Neural progenitor cell (in vitro differentiated cells): ENCODE results near the gene ETFB. TPM values are rescaled to one million over a fixed set of nuclear protein-coding genes. Genes with fewer than 3 reads are reported as not detected.
A peak's percentile ranks its signal among the peaks of the same experiment; 100 is the strongest.
"Not testable (repeated sequence)": the region's sequence is repeated elsewhere in the genome, so short reads cannot be mapped to it uniquely, and the experiment has no call there.

Experiments
- DNase-seq: peaks from one replicate; pipeline ENCODE4 v3.0.0-alpha.2; 2016; ENCODE audit warnings: low spot score
- H2AFZ ChIP-seq: fragments of 200-600 bp; sonication (generic); replicated peaks from 2 replicates; pipeline ENCODE4 v1.6.1; 2016; ENCODE audit warnings: antibody characterized with exemption
- H3F3A ChIP-seq: fragments of 200-600 bp; sonication (generic); 2 replicates; pipeline ENCODE4 v1.6.1; 2016; ENCODE audit warnings: antibody characterized with exemption, low read depth
- H3K27ac ChIP-seq: fragments of 200-600 bp; sonication (generic); 2 replicates; pipeline ENCODE4 v1.5.1; 2016; ENCODE audit warnings: mild to moderate bottlenecking
- H3K27me3 ChIP-seq: fragments of 200-600 bp; sonication (generic); 2 replicates; pipeline ENCODE4 v1.6.1; 2016; ENCODE audit warnings: mild to moderate bottlenecking, moderate library complexity
- H3K36me3 ChIP-seq: fragments of 200-600 bp; sonication (generic); 2 replicates; pipeline ENCODE4 v1.5.1; 2016
- H3K4me1 ChIP-seq: fragments of 200-600 bp; sonication (generic); 2 replicates; pipeline ENCODE4 v1.6.1; 2016; ENCODE audit warnings: mixed run types
- H3K4me2 ChIP-seq: fragments of 200-600 bp; sonication (generic); 2 replicates; pipeline ENCODE4 v1.6.1; 2016
- H3K4me3 ChIP-seq: fragments of 200-600 bp; sonication (generic); 2 replicates; pipeline ENCODE4 v1.5.1; 2016
- H3K79me2 ChIP-seq: fragments of 200-600 bp; sonication (generic); 2 replicates; pipeline ENCODE4 v1.6.1; 2016; ENCODE audit warnings: low read depth
- H3K9ac ChIP-seq: fragments of 200-600 bp; sonication (generic); 2 replicates; pipeline ENCODE4 v1.6.1; 2016
- H3K9me3 ChIP-seq: fragments of 200-600 bp; sonication (generic); 2 replicates; pipeline ENCODE4 v1.5.1; 2016; ENCODE audit warnings: low read depth
- H4K20me1 ChIP-seq: fragments of 200-600 bp; sonication (generic); 2 replicates; pipeline ENCODE4 v1.6.1; 2016; ENCODE audit warnings: low read depth
- H3K27ac Mint-ChIP-seq: 3 replicates; pipeline ENCODE4 v1.8.0; 2021; ENCODE audit warnings: mixed read lengths
- H3K27me3 Mint-ChIP-seq: 2 replicates; pipeline ENCODE4 v1.8.0; 2022; ENCODE audit warnings: low read depth, mild to moderate bottlenecking, inconsistent platforms, moderate library complexity, mixed read lengths; ENCODE audit not compliant: insufficient read depth
- H3K36me3 Mint-ChIP-seq: 3 replicates; pipeline ENCODE4 v1.8.0; 2021; ENCODE audit warnings: mixed read lengths
- H3K4me1 Mint-ChIP-seq: 3 replicates; pipeline ENCODE4 v1.8.0; 2021; ENCODE audit warnings: mixed read lengths
- H3K4me3 Mint-ChIP-seq: 3 replicates; pipeline ENCODE4 v1.8.0; 2021; ENCODE audit warnings: mild to moderate bottlenecking, moderate library complexity, mixed read lengths
- H3K9me3 Mint-ChIP-seq: 3 replicates; pipeline ENCODE4 v1.8.0; 2020; ENCODE audit warnings: mixed read lengths
- EZH2 ChIP-seq: fragments of 200-600 bp; sonication (generic); IDR thresholded peaks from 2 replicates; pipeline ENCODE4 v1.6.1; 2017; ENCODE audit warnings: antibody characterized with exemption, mild to moderate bottlenecking, moderate library complexity
- EZH2phosphoT487 ChIP-seq: fragments of 200-600 bp; sonication (generic); IDR thresholded peaks from 2 replicates; pipeline ENCODE4 v1.6.1; 2017; ENCODE audit warnings: antibody characterized with exemption
- total RNA-seq: library from RNA; depleted of rRNA; stranded (reverse); fragments of >200 nt; gene quantifications from 2 replicates; pipeline ENCODE4 v1.2.3, GENCODE V29; 2015; ENCODE audit warnings: low replicate concordance
- TF ChIP-seq, protein P1 (sequence below): fragments of 200-600 bp; sonication (generic); IDR thresholded peaks from 2 replicates; pipeline ENCODE4 v1.5.1; 2017; ENCODE audit warnings: antibody characterized with exemption, mild to moderate bottlenecking

Gene ETFB
- total RNA-seq, 1 donor from 2014 or later, result 27.0 TPM

GRCh38 chr19:51407511-51408131 lies 41.4 kb upstream of the ETFB start:
- Mint-ChIP-seq H3K36me3 (peaks cover 8% of the 10 kb centered on the region), H3K4me1 (no peaks in the 10 kb centered on the region), H3K4me3 (no peak overlapping the region), H3K27ac (no peak overlapping the region), H3K27me3 (peaks cover 9% of the 10 kb centered on the region), H3K9me3 (peaks cover 15% of the 10 kb centered on the region)
- TF ChIP-seq EZH2, result no peak
- TF ChIP-seq, protein P1, sequence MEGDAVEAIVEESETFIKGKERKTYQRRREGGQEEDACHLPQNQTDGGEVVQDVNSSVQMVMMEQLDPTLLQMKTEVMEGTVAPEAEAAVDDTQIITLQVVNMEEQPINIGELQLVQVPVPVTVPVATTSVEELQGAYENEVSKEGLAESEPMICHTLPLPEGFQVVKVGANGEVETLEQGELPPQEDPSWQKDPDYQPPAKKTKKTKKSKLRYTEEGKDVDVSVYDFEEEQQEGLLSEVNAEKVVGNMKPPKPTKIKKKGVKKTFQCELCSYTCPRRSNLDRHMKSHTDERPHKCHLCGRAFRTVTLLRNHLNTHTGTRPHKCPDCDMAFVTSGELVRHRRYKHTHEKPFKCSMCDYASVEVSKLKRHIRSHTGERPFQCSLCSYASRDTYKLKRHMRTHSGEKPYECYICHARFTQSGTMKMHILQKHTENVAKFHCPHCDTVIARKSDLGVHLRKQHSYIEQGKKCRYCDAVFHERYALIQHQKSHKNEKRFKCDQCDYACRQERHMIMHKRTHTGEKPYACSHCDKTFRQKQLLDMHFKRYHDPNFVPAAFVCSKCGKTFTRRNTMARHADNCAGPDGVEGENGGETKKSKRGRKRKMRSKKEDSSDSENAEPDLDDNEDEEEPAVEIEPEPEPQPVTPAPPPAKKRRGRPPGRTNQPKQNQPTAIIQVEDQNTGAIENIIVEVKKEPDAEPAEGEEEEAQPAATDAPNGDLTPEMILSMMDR, result peak; percentile 63
- Histone ChIP-seq H2AFZ (no peak overlapping the region), H3K4me1 (no peaks in the 10 kb centered on the region), H3K36me3 (peaks cover 9% of the 10 kb centered on the region), H3K9me3 (no peaks in the 10 kb centered on the region), H3K4me2 (no peak overlapping the region), H3K9ac (no peak overlapping the region), H3F3A (peaks cover 4% of the 10 kb centered on the region), H4K20me1 (no peaks in the 10 kb centered on the region), H3K27ac (no peak overlapping the region), H3K4me3 (no peak overlapping the region), H3K27me3 (no peaks in the 10 kb centered on the region), H3K79me2 (no peaks in the 10 kb centered on the region)
- peak; percentile 68 for DNase-seq

DNA sequence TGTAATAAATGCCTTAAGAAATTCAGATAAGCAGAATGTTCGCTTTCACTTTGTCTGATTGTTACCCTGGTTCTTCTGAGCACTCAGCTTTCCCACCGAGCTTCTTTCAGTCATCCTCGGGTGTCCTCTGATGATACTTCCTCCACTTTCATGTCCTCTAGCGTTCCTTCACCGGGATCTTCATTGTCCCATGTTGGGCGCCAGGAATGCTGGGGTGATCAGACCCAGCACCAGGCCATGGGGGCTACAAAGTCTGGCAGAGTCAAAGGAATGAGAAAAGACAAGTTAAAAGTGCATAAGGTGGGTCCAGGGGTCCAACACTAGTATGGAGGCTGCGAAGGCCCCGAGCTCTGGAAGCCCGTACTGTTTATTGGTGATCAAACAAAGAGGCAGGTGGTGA lies 35.9 kb upstream of the ETFB start:
- peaks cover 13% of the 10 kb centered on the region for H3K36me3 ChIP-seq
- no peak for TF ChIP-seq EZH2phosphoT487
- H3F3A ChIP-seq, result peaks cover 12% of the 10 kb centered on the region
- Mint-ChIP-seq H3K4me1 (no peaks in the 10 kb centered on the region), H3K27ac (no peak overlapping the region), H3K4me3 (no peak overlapping the region), H3K9me3 (peaks cover 32% of the 10 kb centered on the region), H3K36me3 (peaks cover 19% of the 10 kb centered on the region), H3K27me3 (peaks cover 2% of the 10 kb centered on the region)
- no peak overlapping the region for H3K27ac ChIP-seq
- peaks cover 10% of the 10 kb centered on the region for H3K79me2 ChIP-seq
- H4K20me1 ChIP-seq, result no peaks in the 10 kb centered on the region
- peaks cover 8% of the 10 kb centered on the region for H3K9me3 ChIP-seq
- no peak overlapping the region for H3K4me3 ChIP-seq
- no peak overlapping the region for H3K9ac ChIP-seq
- no peaks in the 10 kb centered on the region for H3K27me3 ChIP-seq
- no peak for DNase-seq
- peaks cover 5% of the 10 kb centered on the region for H3K4me1 ChIP-seq
- H3K4me2 ChIP-seq, result no peak overlapping the region
- H2AFZ ChIP-seq, result no peak overlapping the region

- Mint-ChIP-seq H3K36me3 (peaks cover 17% of the 10 kb centered on the region), H3K9me3 (peaks cover 32% of the 10 kb centered on the region)
- H3K4me3 Mint-ChIP-seq, H3K27ac Mint-ChIP-seq, H3K27ac ChIP-seq, H2AFZ ChIP-seq, H4K20me1 ChIP-seq, H3K4me1 Mint-ChIP-seq, H3K9ac ChIP-seq, H3K4me1 ChIP-seq, H3K4me2 ChIP-seq, H3K27me3 ChIP-seq, H3K9me3 ChIP-seq, H3K27me3 Mint-ChIP-seq, H3K4me3 ChIP-seq, DNase-seq: not testable (repeated sequence)
- Histone ChIP-seq H3K79me2 (peaks cover 27% of the 10 kb centered on the region), H3K36me3 (peaks cover 13% of the 10 kb centered on the region), H3F3A (peaks cover 26% of the 10 kb centered on the region)
These were observed 33.7 kb upstream of the ETFB start for GRCh38 chr19:51399936-51400335.

GRCh38 chr19:51399231-51399630 lies 33.0 kb upstream of the ETFB start:
- TF ChIP-seq EZH2phosphoT487, result no peak
- no peak for TF ChIP-seq EZH2
- TF ChIP-seq, protein P1, result no peak
- no peak overlapping the region for H3K9ac ChIP-seq
- Mint-ChIP-seq H3K9me3 (peaks cover 29% of the 10 kb centered on the region), H3K4me3 (no peak overlapping the region), H3K27ac (no peak overlapping the region), H3K27me3 (no peaks in the 10 kb centered on the region), H3K36me3 (peaks cover 17% of the 10 kb centered on the region), H3K4me1 (peaks cover 5% of the 10 kb centered on the region)
- no peak overlapping the region for H3K4me2 ChIP-seq
- peaks cover 13% of the 10 kb centered on the region for H3K36me3 ChIP-seq
- H3K4me1 ChIP-seq, result peaks cover 10% of the 10 kb centered on the region
- H3K9me3 ChIP-seq, result peaks cover 8% of the 10 kb centered on the region
- no peaks in the 10 kb centered on the region for H4K20me1 ChIP-seq
- no peak overlapping the region for H3K4me3 ChIP-seq
- no peak for DNase-seq
- no peaks in the 10 kb centered on the region for H3K27me3 ChIP-seq
- no peak overlapping the region for H3K27ac ChIP-seq
- peaks cover 31% of the 10 kb centered on the region for H3F3A ChIP-seq
- H2AFZ ChIP-seq, result no peak overlapping the region
- H3K79me2 ChIP-seq, result peaks cover 32% of the 10 kb centered on the region
